GM12878 (cell line): ENCODE results near the gene WDR64. TPM values are rescaled to one million over a fixed set of nuclear protein-coding genes. Genes with fewer than 3 reads are reported as not detected.

Experiments
- ATAC-seq: fragments of 200-7000 bp; cut with Tn5 transposase; 3 replicates; pipeline ENCODE4 v1.9.1; 2020; ENCODE audit warnings: mild to moderate bottlenecking, moderate library complexity
- BruUV-seq: library from RNA; stranded (reverse); fragments of 400-500 nt; replicated peaks from 2 replicates; lab custom pipeline; 2021; lab: Mats Ljungman, UMichigan
- CTCF ChIA-PET: fragments of 300-600 bp; sonication (Branson Sonifier 250); formaldehyde crosslinking; extraction: SDS; loops from one replicate; lab custom pipeline; 2021; ENCODE audit warnings: inconsistent platforms; lab: Yijun Ruan, JAX
- POLR2A ChIA-PET: fragments of 350-600 bp; formaldehyde crosslinking; extraction: SDS; loops from one replicate; lab custom pipeline; 2021; ENCODE audit warnings: inconsistent platforms; lab: Charles Lee
- RAD21 ChIA-PET: fragments of 300-600 bp; sonication (Branson Sonifier 250); formaldehyde crosslinking; loops from one replicate; lab custom pipeline; 2023; ENCODE audit warnings: antibody characterized with exemption; ENCODE audit not compliant: unreplicated experiment; lab: Charles Lee
- SMC1A ChIA-PET: fragments of 300-600 bp; sonication (Branson Sonifier 250); formaldehyde crosslinking; loops from one replicate; lab custom pipeline; 2023; ENCODE audit not compliant: unreplicated experiment, uncharacterized antibody; lab: Charles Lee
- DNase-seq: peaks from one replicate; pipeline ENCODE4 v3.0.0-alpha.2; 2011; ENCODE audit warnings: low read depth, low spot score
- FAIRE-seq: peaks from 3 replicates; lab custom pipeline; 2011; peaks lifted over from hg19 to GRCh38; lab: Jason Lieb, UNC
- H2AFZ ChIP-seq: 2 replicates; pipeline ENCODE4 v1.6.0; 2011; ENCODE audit warnings: low read depth, low read length, control low read depth; ENCODE audit not compliant: control insufficient read depth
- H3K27ac ChIP-seq: 2 replicates; pipeline ENCODE4 v1.5.1; 2011; ENCODE audit warnings: control low read depth; ENCODE audit not compliant: control insufficient read depth, insufficient read depth
- H3K27me3 ChIP-seq, 2 experiments: replicated peaks in 1 of 2; 2 replicates each; pipeline versions ENCODE4 v1.6.0 to v1.6.1; 2011; ENCODE audit warnings: low read length in 1 of 2; ENCODE audit not compliant: control insufficient read depth in 2 of 2, insufficient read depth in 2 of 2
- H3K36me3 ChIP-seq, 2 experiments: 2 replicates each; pipeline ENCODE4 v1.5.1; 2011; ENCODE audit warnings: low read length in 1 of 2; ENCODE audit not compliant: control insufficient read depth in 2 of 2, insufficient read depth in 2 of 2
- H3K4me1 ChIP-seq: 2 replicates; pipeline ENCODE4 v1.6.1; 2011; ENCODE audit warnings: mild to moderate bottlenecking, low read length, moderate library complexity, mixed read lengths; ENCODE audit not compliant: control insufficient read depth, insufficient read depth
- H3K4me2 ChIP-seq: 2 replicates; pipeline ENCODE4 v1.6.0; 2011; ENCODE audit warnings: control low read depth; ENCODE audit not compliant: control insufficient read depth, insufficient read depth
- H3K4me3 ChIP-seq: fragments of 200-600 bp; sonication (generic); 2 replicates; pipeline ENCODE4 v1.5.1; 2016
- H3K79me2 ChIP-seq: 2 replicates; pipeline ENCODE4 v1.6.0; 2011; ENCODE audit warnings: low read length; ENCODE audit not compliant: control insufficient read depth, insufficient read depth
- H3K9ac ChIP-seq: 2 replicates; pipeline ENCODE4 v1.8.0; 2011; ENCODE audit warnings: low read length, control low read depth, mixed read lengths; ENCODE audit not compliant: control insufficient read depth, insufficient read depth
- H3K9me3 ChIP-seq: replicated peaks from 3 replicates; pipeline ENCODE4 v1.5.1; 2011; ENCODE audit warnings: mild to moderate bottlenecking, low read length; ENCODE audit not compliant: control insufficient read depth, insufficient read depth
- H4K20me1 ChIP-seq: 2 replicates; pipeline ENCODE4 v1.6.0; 2011; ENCODE audit not compliant: control insufficient read depth, insufficient read depth
- CBX5 ChIP-seq: sonication (generic); IDR thresholded peaks from 2 replicates; pipeline ENCODE4 v1.6.1; 2016; ENCODE audit warnings: low read depth, moderate library complexity, mild to moderate bottlenecking, inconsistent platforms
- CHD2 ChIP-seq: IDR thresholded peaks from 2 replicates; pipeline ENCODE4 v1.6.1; 2011; ENCODE audit warnings: low read depth, low read length, improper control_type of control experiment, borderline replicate concordance
- EED ChIP-seq: sonication (generic); IDR thresholded peaks from 2 replicates; pipeline ENCODE4 v1.6.1; 2016; ENCODE audit warnings: antibody characterized with exemption, low read depth
- EGR1 ChIP-seq, 2 experiments: IDR thresholded peaks; 1 replicate in 1 of 2; 2 replicates in 1 of 2; pipeline ENCODE4 v1.6.1; 2011 to 2012; ENCODE audit warnings: low read depth in 2 of 2, low read length in 2 of 2, borderline replicate concordance in 1 of 2, mild to moderate bottlenecking in 1 of 2, moderate library complexity in 1 of 2
- HDGF ChIP-seq: fragments of 450-650 bp; IDR thresholded peaks from 2 replicates; pipeline ENCODE4 v1.6.1; 2016; ENCODE audit warnings: antibody characterized with exemption
- KAT2A ChIP-seq: conservative IDR thresholded peaks from 2 replicates; pipeline ENCODE4 v1.6.1; 2011; ENCODE audit warnings: low read depth, low read length; ENCODE audit not compliant: control insufficient read depth
- MAX ChIP-seq: IDR thresholded peaks from 2 replicates; pipeline ENCODE4 v1.6.1; 2012; ENCODE audit warnings: low read depth, low read length, improper control_type of control experiment
- MTA2 ChIP-seq: fragments of 450-650 bp; IDR thresholded peaks from 2 replicates; pipeline ENCODE4 v1.6.1; 2016; ENCODE audit warnings: low read depth, mild to moderate bottlenecking, moderate library complexity
- NFXL1 ChIP-seq: fragments of 450-650 bp; IDR thresholded peaks from 2 replicates; pipeline ENCODE4 v1.6.1; 2017; ENCODE audit warnings: antibody characterized with exemption, mild to moderate bottlenecking, borderline replicate concordance
- PAX8 ChIP-seq: fragments of 450-650 bp; IDR thresholded peaks from 2 replicates; pipeline ENCODE4 v1.6.1; 2017; ENCODE audit warnings: mild to moderate bottlenecking, moderate library complexity
- PML ChIP-seq: IDR thresholded peaks from 2 replicates; pipeline ENCODE4 v1.6.1; 2012; ENCODE audit warnings: low read length, inconsistent platforms
- RCOR1 ChIP-seq: conservative IDR thresholded peaks from 2 replicates; pipeline ENCODE4 v1.6.1; 2012; ENCODE audit warnings: low read depth, low read length, improper control_type of control experiment
- RELB ChIP-seq: fragments of 450-650 bp; IDR thresholded peaks from 2 replicates; pipeline ENCODE4 v1.6.1; 2017; ENCODE audit warnings: low read depth, mild to moderate bottlenecking, moderate library complexity
- SREBF1 ChIP-seq: IDR thresholded peaks from 2 replicates; pipeline ENCODE4 v1.6.1; 2012; ENCODE audit warnings: mild to moderate bottlenecking, low read length
- TBL1XR1 ChIP-seq: IDR thresholded peaks from 2 replicates; pipeline ENCODE4 v1.6.1; 2012; ENCODE audit warnings: low read depth, low read length, improper control_type of control experiment
- ZNF217 ChIP-seq: fragments of 450-650 bp; IDR thresholded peaks from 2 replicates; pipeline ENCODE4 v1.6.1; 2017; ENCODE audit warnings: antibody characterized with exemption, mild to moderate bottlenecking
- ZNF24 ChIP-seq: fragments of 450-650 bp; IDR thresholded peaks from 2 replicates; pipeline ENCODE4 v1.6.1; 2017; ENCODE audit warnings: antibody characterized with exemption, mild to moderate bottlenecking
- ZNF687 ChIP-seq: fragments of 450-650 bp; IDR thresholded peaks from 2 replicates; pipeline ENCODE4 v1.6.1; 2017; ENCODE audit warnings: mild to moderate bottlenecking, moderate library complexity
- WGBS: methylation state at CpG from one replicate; pipeline ENCODE4 v1.1.6; 2016; ENCODE audit warnings: low lambda C conversion rate; ENCODE audit not compliant: insufficient replicate concordance, insufficient coverage; ENCODE audit errors: missing lambda C conversion rate; 5-methylcytosine and 5-hydroxymethylcytosine counted together
- in situ Hi-C: fragments of 300-500 bp; cut with MboI; formaldehyde crosslinking; loops from 9 replicates; pipeline ENCODE4 v1.14.3; 2018; ENCODE audit warnings: mixed read lengths
- intact Hi-C: fragments of 100-400 bp; cut with micrococcal nuclease; formaldehyde crosslinking; loops from one replicate; pipeline ENCODE4 v1.14.2; 2022; ENCODE audit not compliant: unreplicated experiment
- polyA plus RNA-seq, 11 experiments: library from polyadenylated mRNA; depleted of rRNA in 4 of 11; unstranded in 6 of 11; stranded (reverse) in 5 of 11; fragments of >200 nt; fragmentation: Nextera tagmentation in 4 of 11; fragmentation: Illumina TruSeq in 1 of 11; extraction: Ambion mirVana in 4 of 11; extraction: Trizol in 1 of 11; gene quantifications; 1 replicate in 1 of 11; 2 replicates in 10 of 11; pipeline versions ENCODE4 v1.2.1 to v1.2.3, GENCODE V29; 2011 to 2016; ENCODE audit warnings: inconsistent platforms in 2 of 11, missing spikeins in 2 of 11, low read depth in 1 of 11
- total RNA-seq, 4 experiments: library from RNA; depleted of rRNA in 3 of 4; stranded (reverse); fragments of >200 nt in 3 of 4; fragmentation: Illumina TruSeq in 1 of 4; extraction: Trizol in 1 of 4; gene quantifications; 2 replicates each; pipeline versions ENCODE4 v1.2.1 to v1.2.3, GENCODE V29; 2013 to 2021

The WDR64 gene
- total and polyA plus RNA-seq, 10 of the 15 experiments (the other 5 are each of a cell fraction or from before 2014, with no cell fraction given), result 0.01 TPM; not detected in 9

DNA sequence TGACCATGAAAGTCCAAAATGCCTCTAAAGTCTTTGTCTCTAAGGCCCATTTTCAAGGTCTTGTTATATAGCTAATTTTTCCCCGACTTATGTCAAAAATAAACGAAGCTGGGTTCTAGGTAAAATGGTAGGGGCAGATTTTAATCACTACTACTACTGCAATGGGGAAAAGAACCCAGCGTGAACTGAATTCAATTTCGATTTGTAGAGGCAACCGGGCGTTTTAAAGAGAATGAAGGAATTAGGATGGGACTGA lies 195.4 kb downstream of the WDR64 start:
- BruUV-seq, result no TSS peak
- ChIA-PET POLR2A (interaction anchor here (1.5 kb wide), 1 partner anchor 9 kb away, joined by 4 read pairs; no protein-coding TSS in a partner anchor), SMC1A (interaction anchor here (0.6 to 1.4 kb wide), 5 partner anchors 8 to 236 kb away, joined by 3 to 7 read pairs (median 4); no protein-coding TSS in a partner anchor), RAD21 (interaction anchor here (0.7 to 1.2 kb wide), 2 partner anchors 226 to 237 kb away, joined by 3 read pairs; no protein-coding TSS in a partner anchor), CTCF (interaction anchor here (0.6 to 1.5 kb wide), 13 partner anchors 8 to 237 kb away, joined by 3 to 7 read pairs (median 3); partner anchors contain the start of genes CHML, MAP1LC3C and OPN3)
- H3K4me1 ChIP-seq, result no peaks in the 10 kb centered on the region; the same call in 1 of the 2 replicates
- FAIRE-seq (no peak), DNase-seq (no peak), ATAC-seq (no peak)
- WGBS, result under 1% methylated on average over 6 of the region's 6 CpGs
- in situ Hi-C loops (loop anchor here (5.0 kb wide), 1 partner anchor 315 kb away; the partner anchor contains the start of gene KMO), intact Hi-C loops (loop anchor here (5.0 kb wide), 3 partner anchors 150 to 315 kb away; partner anchors contain the start of genes KMO and MAP1LC3C)
- no peaks in the 10 kb centered on the region for H4K20me1 ChIP-seq
- peak overlapping the region; percentile 92 for H3K27ac ChIP-seq
- no peaks in the 10 kb centered on the region for H3K9me3 ChIP-seq
- peaks cover 17% of the 10 kb centered on the region for H3K79me2 ChIP-seq
- peak overlapping the region; percentile 90 for H2AFZ ChIP-seq
- peak overlapping the region; percentile 89 for H3K4me3 ChIP-seq
- H3K27me3 ChIP-seq, result no peaks in the 10 kb centered on the region
- no peaks in the 10 kb centered on the region; a peak in 1 of 4 replicates for H3K36me3 ChIP-seq
- peak overlapping the region; percentile 93 for H3K4me2 ChIP-seq
- peak overlapping the region; percentile 90 for H3K9ac ChIP-seq
- TF ChIP-seq HDGF, result no peak
- TF ChIP-seq PML, result no peak
- no peak for TF ChIP-seq SREBF1
- no peak for TF ChIP-seq MTA2
- no peak for TF ChIP-seq RELB
- TF ChIP-seq EED, result no peak
- no peak for TF ChIP-seq MAX
- no peak for TF ChIP-seq TBL1XR1
- no peak for TF ChIP-seq CHD2
- no peak for TF ChIP-seq EGR1 (IDR thresholded peaks at IDR 0.05; ENCODE audit: borderline replicate concordance in 1 of 2, low read depth in 2 of 2, low read length in 2 of 2)
- TF ChIP-seq PAX8, result no peak
- TF ChIP-seq ZNF24, result no peak
- TF ChIP-seq KAT2A, result no peak
- no peak for TF ChIP-seq NFXL1
- no peak for TF ChIP-seq CBX5
- no peak for TF ChIP-seq ZNF217
- no peak for TF ChIP-seq RCOR1
- TF ChIP-seq ZNF687, result no peak
